ENCODE results near the gene ALAS1. TPM values are rescaled to one million over a fixed set of nuclear protein-coding genes. Genes with fewer than 3 reads are reported as not detected.

The ALAS1 gene
- total RNA-seq, 1 donor from 2014 or later, result 78.9 TPM

DNA sequence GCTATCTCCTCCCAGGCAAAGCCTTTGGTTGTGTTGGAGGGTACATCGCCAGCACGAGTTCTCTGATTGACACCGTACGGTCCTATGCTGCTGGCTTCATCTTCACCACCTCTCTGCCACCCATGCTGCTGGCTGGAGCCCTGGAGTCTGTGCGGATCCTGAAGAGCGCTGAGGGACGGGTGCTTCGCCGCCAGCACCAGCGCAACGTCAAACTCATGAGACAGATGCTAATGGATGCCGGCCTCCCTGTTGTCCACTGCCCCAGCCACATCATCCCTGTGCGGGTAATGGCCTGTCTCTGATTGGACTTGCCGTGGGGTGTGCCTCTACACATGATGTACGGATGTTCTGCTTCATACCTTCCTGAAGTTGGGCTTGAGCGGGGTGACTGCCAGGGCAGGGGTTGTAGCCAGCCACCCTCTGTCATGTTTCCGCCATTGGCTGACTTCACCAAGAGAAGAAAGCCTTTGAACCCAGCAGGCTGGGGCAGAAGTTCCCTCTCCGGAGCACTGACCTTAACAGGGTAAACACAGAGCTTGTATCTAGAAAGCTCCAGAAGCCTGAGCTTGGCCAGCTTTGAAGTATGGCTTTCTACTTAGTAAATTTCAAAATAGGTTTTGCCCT lies 13.4 kb downstream of the ALAS1 start:
- no peaks in the 10 kb centered on the region for H3K27me3 ChIP-seq
- peaks cover 12% of the 10 kb centered on the region for H3K4me1 ChIP-seq
- ATAC-seq, result no peak
- peaks cover 95% of the 10 kb centered on the region for H3K36me3 ChIP-seq
- H3K9me3 ChIP-seq, result no peaks in the 10 kb centered on the region
- no peak for DNase-seq
- H3K27ac ChIP-seq, result peak overlapping the region; percentile 39
- no peak overlapping the region for H3K4me3 ChIP-seq
- no peak for TF ChIP-seq CTCF (IDR thresholded peaks at IDR 0.05)
- intact Hi-C loops (cut with DNase I), result no loop called here

DNA sequence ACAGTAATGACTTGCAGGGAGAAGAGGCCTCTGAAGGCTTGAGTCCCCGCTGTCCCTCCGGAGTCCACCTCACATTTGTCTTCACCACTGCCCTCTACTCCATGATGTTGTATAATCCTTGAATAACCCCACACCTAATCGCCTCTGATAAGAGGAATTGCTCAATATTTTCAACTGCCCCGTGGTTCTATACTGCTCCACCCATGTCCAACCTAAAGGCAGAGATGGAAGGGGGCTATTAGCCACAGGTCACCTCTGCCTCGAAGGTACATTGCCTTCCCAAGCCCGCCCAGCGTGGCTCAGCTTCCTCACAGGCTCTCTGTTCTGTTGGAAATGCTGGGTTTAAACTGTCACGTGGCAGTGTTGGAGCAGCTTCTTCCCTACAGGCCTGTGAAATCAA lies 15.0 kb downstream of the ALAS1 start:
- Histone ChIP-seq H3K4me3 (no peak overlapping the region), H3K36me3 (peaks cover 78% of the 10 kb centered on the region), H3K9me3 (no peaks in the 10 kb centered on the region), H3K27me3 (no peaks in the 10 kb centered on the region), H3K27ac (no peak overlapping the region), H3K4me1 (peaks cover 28% of the 10 kb centered on the region)
- intact Hi-C loops (cut with DNase I), result no loop called here
- ATAC-seq (no peak), DNase-seq (no peak)
- TF ChIP-seq CTCF (IDR thresholded peaks at IDR 0.05), result no peak

DNA sequence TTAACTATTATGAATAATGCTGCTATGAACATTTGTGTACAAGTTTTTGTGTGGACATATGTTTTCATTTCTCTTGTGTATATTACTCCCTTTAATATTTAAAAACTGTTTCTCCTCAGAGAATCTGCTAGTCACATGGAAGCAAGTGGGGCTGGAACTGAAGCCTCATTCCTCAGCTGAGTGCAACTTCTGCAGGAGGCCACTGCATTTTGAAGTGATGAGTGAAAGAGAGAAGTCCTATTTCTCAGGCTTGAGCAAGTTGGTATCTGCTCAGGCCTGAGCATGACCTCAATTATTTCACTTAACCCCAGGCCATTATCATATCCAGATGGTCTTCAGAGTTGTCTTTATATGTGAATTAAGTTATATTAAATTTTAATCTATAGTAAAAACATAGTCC lies 15.9 kb downstream of the ALAS1 start:
- intact Hi-C loops (cut with DNase I), result no loop called here
- Histone ChIP-seq H3K4me3 (no peak overlapping the region), H3K27ac (no peak overlapping the region), H3K36me3 (peaks cover 69% of the 10 kb centered on the region), H3K27me3 (no peaks in the 10 kb centered on the region), H3K9me3 (no peaks in the 10 kb centered on the region), H3K4me1 (peaks cover 37% of the 10 kb centered on the region)
- ATAC-seq (no peak), DNase-seq (no peak)
- TF ChIP-seq CTCF (IDR thresholded peaks at IDR 0.05), result no peak

- H3K4me1 ChIP-seq, result peaks cover 45% of the 10 kb centered on the region
- ATAC-seq (no peak), DNase-seq (no peak)
- no peak overlapping the region for H3K4me3 ChIP-seq
- H3K27ac ChIP-seq, result no peak overlapping the region
- intact Hi-C loops (cut with DNase I), result no loop called here
- no peak for TF ChIP-seq CTCF (IDR thresholded peaks at IDR 0.05)
- no peaks in the 10 kb centered on the region for H3K27me3 ChIP-seq
- peaks cover 55% of the 10 kb centered on the region for H3K36me3 ChIP-seq
- H3K9me3 ChIP-seq, result no peaks in the 10 kb centered on the region
Measured at GRCh38 chr3:52215351-52215750, 17.4 kb downstream of the ALAS1 start.

DNA sequence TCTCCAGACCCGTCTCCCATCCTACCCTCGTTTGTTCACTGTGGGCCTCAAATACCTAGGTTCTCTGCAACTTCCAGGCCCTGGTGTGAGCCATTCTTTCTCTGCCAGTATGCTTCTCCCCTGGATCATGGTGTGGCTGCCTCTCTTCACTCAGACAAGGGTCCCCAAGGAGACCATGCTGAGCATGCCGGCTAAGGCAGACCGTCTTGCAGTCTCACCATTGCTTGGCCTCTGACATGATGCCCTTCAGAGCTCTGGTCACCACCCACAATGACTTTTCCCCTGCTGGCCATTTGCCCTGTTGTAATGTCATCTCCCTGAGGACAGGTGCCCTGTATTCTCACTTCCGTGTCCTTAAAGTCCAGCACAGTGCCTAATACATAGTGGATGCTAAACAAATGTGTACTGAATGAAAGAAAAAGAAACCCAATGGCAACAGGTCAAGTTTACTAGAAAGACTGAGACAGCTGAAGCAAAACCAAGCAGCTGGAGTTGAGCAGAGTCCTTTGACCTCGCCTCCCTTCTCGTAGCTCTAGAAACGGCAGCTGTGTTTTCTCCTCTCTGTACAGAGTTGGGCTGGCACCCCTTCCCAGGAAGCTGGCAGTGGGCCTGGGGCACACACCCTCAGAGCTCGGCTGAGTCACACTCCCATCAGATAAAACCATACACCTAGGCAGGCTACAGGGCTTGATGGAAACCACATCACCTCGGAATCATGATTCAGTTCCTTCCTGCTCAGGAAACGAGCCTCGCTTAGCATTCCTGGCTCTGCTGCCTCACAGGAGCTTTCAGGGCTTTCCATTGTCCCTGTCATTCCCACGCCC lies 18.8 kb downstream of the ALAS1 start:
- H3K4me1 ChIP-seq, result peaks cover 50% of the 10 kb centered on the region
- intact Hi-C loops (cut with DNase I), result no loop called here
- DNase-seq, result peak; percentile 90
- no peak overlapping the region for H3K4me3 ChIP-seq
- H3K36me3 ChIP-seq, result peaks cover 40% of the 10 kb centered on the region
- no peak for TF ChIP-seq CTCF (IDR thresholded peaks at IDR 0.05)
- peak overlapping the region; percentile 78 for H3K27ac ChIP-seq
- no peaks in the 10 kb centered on the region for H3K9me3 ChIP-seq
- no peaks in the 10 kb centered on the region for H3K27me3 ChIP-seq
- peak; percentile 82 for ATAC-seq

Measured in upper lobe of right lung (tissue), 1 donor.